Measurements from ENCODE around the gene JPH2. TPM values are rescaled to one million over a fixed set of nuclear protein-coding genes. Genes with fewer than 3 reads are reported as not detected.
A peak's percentile ranks its signal among the peaks of the same experiment; 100 is the strongest.

The JPH2 gene
- total RNA-seq, 1 experiment from 2014 or later, result 31.8 TPM

DNA sequence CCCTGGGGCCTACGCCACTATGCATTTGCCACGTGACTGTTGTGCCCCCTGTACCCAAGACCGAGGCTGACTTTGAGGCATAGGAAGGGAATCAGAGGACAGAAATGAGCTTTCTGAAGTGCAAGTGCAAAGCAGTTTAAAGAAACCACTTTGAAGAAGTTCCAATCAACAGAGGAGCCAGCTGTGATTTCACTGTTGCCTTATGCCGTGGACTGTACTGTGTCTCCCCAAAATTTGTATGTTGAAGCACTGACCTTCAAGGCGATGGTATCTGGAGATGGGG lies 111.1 kb downstream of the JPH2 start:
- no peak for DNase-seq (ENCODE audit: low read depth)

DNA sequence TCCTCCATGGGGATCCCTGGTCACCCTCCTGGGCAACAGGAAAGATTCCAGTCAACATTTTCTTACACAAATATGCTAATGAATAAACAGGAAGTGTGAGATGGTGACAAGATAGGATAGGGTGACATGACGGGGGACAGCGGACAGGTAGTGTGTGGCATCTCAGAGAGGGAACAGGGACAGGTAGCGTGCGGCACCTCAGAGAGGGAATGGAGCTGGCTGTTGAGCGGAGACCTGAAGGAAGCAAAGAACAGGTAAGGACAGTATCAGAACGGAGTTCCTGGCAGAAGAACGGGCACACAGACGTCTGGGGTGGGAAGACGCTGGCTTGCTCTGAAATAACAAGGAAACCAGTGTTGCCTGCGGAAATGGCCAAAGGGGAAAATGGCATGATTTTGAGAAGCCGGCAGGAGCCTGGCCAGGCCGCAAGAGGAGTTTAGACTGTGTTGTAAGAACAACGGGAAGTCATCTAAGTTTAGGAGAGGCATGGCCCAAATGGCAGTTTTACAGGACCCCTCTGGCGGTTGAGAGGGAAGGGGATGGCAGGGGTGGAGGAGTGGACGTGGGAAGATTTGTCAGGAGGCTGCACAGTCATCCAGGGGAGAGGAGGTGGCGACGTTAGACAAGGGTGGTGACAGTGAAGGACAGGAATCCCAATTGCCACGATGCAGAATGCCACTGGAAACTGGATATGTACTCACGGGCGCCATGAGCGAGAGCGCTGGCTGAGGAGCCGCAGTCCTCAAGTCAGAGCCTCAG lies 111.6 kb downstream of the JPH2 start:
- no peak for DNase-seq (ENCODE audit: low read depth)

- peak; percentile 62 for DNase-seq (ENCODE audit: low read depth)
Measured at GRCh38 chr20:44074252-44075151, 112.5 kb downstream of the JPH2 start.

DNA sequence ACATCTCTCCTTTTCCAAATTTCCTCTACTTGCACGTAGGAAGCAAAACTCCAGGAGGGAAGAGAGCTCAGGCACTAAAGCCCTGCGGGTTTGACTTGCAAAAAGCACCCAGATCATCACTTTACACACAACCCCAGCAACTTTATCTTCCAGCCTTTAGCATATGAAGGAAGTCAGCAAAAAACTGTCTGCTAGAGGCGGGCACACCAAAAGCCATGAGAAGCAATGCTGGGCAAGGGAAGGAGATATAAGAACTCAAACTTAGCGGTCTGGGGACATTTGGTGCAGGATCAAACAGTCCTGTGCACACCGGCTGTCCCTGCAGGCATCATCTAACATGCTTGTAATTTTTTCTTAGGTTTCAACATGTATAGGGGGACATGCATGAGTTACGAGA lies 113.3 kb downstream of the JPH2 start:
- DNase-seq (ENCODE audit: low read depth), result no peak

- no peak for DNase-seq (ENCODE audit: low read depth)
Measured at GRCh38 chr20:44073011-44073674, 113.8 kb downstream of the JPH2 start.

- DNase-seq (ENCODE audit: low read depth), result no peak
Measured at GRCh38 chr20:44072384-44072783, 114.6 kb downstream of the JPH2 start.

DNA sequence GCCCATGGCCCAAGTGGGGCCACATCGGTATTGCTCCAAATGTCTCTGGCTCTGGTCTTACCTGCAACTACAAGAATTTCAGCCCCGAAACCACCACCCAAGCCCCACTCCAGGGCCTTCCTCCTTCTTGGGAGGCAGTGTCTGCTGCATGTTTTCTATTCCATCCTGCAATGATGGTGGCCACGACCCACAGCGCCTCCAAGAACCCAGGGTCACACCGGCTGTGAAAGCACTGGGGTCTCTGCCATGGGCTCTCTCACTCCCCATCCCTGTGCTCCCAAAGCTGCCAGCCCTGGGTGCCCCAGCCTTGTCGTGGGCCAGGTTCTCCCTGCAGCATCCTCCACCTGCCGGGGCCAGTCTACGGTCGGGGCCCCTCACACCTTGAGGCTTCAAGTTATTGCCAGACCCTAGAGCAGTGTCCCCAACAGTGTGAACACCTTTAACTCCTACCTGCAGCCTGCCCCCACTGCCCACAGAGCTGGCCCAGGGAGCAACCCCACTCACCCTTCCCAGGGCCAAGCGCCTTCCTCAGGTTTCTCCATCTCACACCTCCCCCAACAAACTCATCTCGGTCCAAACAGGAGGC lies 115.4 kb downstream of the JPH2 start:
- no peak for DNase-seq (ENCODE audit: low read depth)

GRCh38 chr20:44071057-44071456 lies 115.9 kb downstream of the JPH2 start:
- DNase-seq (ENCODE audit: low read depth), result no peak

DNA sequence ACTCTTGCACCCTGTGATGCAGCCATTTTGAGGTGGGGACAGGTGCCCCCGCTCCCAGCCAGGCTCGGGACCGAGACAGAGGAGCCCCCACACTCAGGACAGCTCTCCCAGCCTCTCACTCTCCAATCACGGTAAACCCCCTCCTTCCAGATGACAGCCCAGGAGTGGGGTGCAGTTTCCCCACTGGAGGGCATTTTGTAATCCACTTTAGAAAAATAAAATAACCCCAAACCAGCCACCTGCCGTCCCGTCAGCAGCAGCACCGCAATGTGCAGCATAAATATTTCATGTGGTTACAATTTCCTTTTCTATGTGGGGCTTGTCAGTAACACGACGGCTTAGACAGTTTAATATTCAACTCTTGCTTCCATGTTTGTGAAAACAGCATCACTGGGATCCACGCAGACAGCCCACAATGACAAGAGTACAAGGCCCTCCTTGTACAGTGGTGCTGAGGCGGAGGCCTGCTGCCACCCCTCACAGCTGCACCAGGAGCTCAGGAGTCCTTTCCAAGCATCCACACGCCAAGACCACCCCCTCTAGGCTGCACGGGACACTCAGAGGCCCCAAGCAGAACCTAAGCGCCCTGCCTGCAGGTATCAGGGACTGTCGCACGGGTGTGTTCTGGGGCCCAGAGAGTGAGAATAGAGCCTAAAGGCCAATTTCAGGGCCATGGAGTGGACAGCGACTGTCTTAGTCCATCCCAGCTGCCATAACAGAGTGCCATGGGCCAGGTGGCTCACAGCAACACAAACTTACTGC lies 116.7 kb downstream of the JPH2 start:
- DNase-seq (ENCODE audit: low read depth), result no peak

DNA sequence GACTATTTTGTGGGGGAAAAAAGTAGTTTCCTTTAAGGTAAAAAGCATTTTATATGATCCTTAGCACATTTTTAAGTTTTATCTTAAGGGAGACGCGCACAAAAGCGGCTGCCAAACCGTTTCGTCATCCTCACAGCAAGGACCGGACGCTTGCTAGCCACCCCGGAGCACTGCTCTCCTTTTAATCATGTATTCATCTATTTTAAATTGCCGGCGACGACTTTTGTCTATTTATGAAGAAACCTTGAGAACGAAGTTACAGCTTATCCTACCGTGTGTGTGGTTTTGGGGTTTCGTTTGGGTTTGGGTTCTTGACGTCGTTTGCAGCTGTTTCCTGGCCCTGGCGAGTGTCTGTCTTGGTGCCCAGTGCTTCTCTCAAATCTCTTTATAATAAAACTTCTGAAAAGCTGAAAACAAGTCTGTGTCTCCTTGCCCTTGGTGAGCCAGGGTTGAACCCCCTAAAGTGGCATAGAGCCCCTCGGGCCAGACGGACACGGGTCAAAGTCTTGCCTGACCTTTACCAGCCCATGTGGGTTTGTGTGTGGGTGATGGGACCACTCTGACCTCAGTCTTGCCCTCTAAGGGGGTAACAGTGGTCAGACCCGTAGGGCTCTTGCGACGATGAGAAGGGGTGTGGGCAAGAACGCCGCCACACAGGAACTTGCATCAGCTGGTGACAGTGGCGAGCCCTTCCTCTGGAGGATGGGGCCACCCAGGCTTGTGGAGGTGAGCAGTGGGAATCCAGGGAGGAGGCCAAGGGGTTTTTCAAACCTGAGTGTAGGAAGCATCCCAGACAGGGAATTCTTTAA lies 117.6 kb downstream of the JPH2 start:
- no peak for DNase-seq (ENCODE audit: low read depth)

DNA sequence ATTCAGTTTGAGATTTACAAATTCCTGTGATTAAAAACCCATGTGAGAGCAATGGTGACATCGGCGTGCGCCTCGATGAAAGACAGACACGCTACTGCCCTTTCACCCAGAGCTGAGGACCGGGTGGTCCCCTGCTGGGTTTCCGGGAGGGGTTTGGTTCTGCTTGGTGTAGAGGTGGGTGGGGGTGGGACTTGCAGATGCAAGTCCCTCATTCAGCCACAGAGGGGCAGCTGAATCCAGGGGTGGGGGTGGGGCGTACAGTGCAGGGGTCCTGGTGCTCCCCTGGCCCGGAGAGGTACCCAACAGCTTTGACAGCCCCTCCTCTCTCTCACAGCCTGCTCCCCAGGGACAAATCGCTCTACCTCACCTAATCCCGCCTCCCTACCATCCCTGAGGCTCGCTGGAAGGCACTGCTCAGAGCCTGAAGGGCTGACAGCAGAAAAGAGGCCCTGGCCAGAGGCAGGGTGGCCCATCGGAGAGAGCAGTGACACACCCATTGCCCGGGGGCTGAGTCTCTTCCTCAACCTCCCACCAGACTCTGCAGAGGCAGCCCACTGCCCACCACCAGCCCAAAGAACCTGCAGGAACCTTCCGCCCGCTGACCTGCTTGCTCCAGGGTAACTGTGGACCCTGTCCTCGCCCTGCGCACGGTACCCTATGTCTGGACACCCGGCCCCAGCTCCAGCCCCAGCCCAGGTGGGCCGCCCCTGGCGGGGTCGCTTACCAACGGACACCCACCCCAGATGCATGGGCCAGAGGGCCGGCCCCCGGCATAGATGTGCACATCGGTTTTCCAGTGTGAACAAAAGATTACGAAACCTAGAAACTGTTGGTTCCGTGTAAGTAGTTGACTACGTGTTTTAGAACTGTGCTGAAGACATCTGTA lies 118.4 kb downstream of the JPH2 start:
- DNase-seq (ENCODE audit: low read depth), result no peak

DNA sequence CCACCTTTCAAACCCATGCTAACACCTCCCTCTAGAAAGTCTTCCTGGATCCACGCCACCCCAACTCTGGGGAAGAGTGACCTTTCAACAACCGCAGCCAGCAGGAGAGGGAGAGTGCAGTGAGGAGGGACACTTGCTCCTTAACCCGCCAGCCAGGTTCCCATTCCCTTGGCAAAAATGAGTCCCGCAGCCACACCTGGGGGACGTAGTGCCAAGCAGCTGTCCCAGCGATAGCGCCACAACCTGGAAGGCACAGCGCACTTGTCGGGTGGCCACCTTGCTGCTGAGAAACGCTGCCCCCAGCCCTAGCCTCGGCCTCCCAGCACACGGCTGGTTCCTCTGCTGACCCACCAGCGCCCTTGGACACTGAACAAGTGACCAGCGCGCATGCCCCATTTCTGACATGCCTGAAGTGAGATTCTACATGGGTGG lies 119.3 kb downstream of the JPH2 start:
- no peak for DNase-seq (ENCODE audit: low read depth)

DNA sequence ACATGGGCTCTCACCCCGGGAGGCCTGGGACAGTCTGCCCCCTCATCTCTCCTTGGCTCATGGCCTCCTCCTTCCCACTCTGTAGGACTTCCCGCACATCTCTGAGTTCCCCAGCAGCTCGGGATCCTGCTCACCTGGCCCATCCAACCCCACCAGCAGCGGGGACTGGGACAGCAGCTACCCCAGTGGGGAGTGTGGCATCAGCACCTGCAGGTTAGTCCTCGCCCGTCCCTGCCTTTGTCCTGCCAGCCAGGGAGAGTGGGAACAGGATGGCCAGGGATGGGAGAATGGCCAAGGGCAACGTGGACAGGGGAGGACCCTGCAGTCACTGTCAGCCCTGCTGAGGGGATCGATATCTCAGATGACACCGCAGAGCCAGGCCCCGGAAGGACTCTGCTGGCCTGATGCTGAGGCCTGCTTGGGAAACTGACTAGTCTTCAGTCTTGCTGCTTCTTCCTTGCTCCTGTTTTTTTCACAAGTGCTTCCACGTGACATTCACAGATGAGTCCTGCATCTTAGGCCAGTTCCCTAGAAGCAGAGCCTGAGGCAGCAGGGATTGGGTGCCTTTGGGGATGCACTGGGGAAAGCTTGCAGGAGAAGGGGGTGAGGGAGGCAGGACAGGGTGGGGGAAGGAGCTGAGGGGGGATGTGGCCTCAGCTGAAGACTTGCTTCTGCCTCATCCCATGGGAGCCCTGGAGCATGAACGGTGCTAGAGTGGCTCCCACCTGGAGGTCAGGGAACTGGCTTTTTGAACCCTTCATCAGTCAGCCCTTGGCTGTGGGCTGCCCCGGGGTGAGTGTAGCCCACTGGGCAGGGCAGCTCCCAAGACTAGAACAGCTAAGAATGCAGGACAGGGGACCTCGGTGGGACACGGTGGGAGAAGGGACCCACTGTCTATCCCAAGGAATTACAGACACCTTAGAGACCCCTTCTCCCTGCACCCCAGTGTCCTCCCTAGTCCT lies 120.1 kb downstream of the JPH2 start:
- no peak for DNase-seq (ENCODE audit: low read depth)

GRCh38 chr20:44065401-44066340 lies 121.3 kb downstream of the JPH2 start:
- no peak for DNase-seq (ENCODE audit: low read depth)

- DNase-seq (ENCODE audit: low read depth), result no peak
Measured at GRCh38 chr20:44064501-44065400, 122.2 kb downstream of the JPH2 start.

All from LHCN-M2 (cell line).